ENCODE results near the gene PID1.

PID1 gene

DNA sequence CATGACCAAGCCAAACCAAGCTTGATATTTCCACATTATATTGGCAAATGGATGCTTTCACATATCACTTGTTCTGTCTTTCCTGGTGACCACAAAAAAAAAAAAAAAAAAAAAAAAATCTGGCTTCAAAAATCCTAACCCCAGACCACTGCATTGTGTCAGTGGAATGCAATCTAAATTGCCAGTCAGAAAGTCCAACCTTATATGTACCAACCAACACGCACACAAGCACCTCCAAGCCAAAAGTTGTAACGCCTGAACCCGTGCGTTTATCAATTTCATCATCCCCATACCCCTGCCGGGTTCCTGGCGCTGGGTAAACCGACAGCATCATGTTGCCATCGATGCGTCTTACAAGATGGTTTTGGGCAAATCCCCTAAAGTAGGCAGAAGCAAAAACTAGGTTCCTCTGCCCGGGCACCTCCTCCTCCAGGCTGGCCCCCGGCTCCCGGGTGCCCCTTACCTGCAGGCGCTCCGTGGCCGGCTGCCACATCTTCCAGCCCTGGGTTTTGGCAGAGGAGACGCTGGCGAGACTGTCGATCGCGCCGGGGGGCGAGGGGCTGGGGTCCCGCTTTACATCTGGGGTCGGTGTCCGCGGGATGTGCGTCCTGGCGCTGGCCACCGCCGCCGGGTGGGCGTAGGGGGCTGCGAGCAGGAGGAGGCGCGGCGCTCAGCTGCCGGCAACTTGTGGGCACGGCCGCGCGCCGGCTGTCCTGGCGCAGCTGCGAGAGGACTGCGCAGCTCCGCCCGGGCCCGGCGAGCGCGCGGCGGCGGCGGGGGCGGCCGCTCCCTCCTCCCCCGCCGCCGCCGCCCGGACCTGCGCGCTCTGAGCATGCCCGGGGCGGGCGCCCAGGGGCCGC lies at the start of gene PID1:
TSS of gene PID1 (minus strand) at position 737 of the 860 bp plus-strand sequence. CDS start at position 493, 244 bp downstream.
- Mint-ChIP-seq H3K27ac (no peak within 1 kb of the TSS), H3K4me3 (no peak within 1 kb of the TSS), H3K36me3 (ENCODE audit: low read depth) (no peaks in the 10 kb centered on the region), H3K27me3 (peaks cover 38% of the 10 kb centered on the region), H3K4me1 (ENCODE audit: low read depth) (no peaks in the 10 kb centered on the region), H3K9me3 (no peaks in the 10 kb centered on the region)

DNA sequence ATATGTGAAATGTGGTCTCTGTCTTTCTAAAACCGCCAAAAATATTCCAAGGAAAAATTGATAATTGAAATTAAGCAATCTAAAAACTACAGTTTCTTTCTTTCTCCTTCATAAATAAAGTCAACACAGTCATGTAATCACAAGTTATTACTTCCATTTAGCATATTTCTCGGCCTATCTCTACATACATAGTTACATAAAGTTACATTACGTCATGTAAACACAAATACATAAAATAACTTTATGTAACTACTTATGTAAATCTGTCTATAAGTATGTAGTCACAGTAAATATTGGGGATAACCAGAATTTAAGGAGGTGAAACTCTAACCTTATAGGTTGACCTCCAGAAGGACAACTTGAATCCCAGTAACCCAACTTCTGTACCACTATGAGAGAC lies 48.5 kb upstream of the PID1 start:
- no peaks in the 10 kb centered on the region for H3K4me1 Mint-ChIP-seq (ENCODE audit: low read depth)
- no peak overlapping the region for H3K27ac Mint-ChIP-seq
- peaks cover 11% of the 10 kb centered on the region for H3K9me3 Mint-ChIP-seq
- H3K36me3 Mint-ChIP-seq (ENCODE audit: low read depth), result no peaks in the 10 kb centered on the region
- H3K4me3 Mint-ChIP-seq, result no peak overlapping the region
- peaks cover 6% of the 10 kb centered on the region for H3K27me3 Mint-ChIP-seq

- no peak overlapping the region for H3K27ac Mint-ChIP-seq
- H3K9me3 Mint-ChIP-seq, result no peaks in the 10 kb centered on the region
- H3K4me3 Mint-ChIP-seq, result no peak overlapping the region
- no peaks in the 10 kb centered on the region for H3K4me1 Mint-ChIP-seq (ENCODE audit: low read depth)
- no peaks in the 10 kb centered on the region for H3K27me3 Mint-ChIP-seq
- H3K36me3 Mint-ChIP-seq (ENCODE audit: low read depth), result no peaks in the 10 kb centered on the region
Observed at GRCh38 chr2:229314117-229314516, 43.0 kb upstream of the PID1 start.

- Mint-ChIP-seq H3K27ac (no peak overlapping the region), H3K36me3 (ENCODE audit: low read depth) (no peaks in the 10 kb centered on the region), H3K27me3 (no peaks in the 10 kb centered on the region), H3K4me3 (no peak overlapping the region), H3K4me1 (ENCODE audit: low read depth) (no peaks in the 10 kb centered on the region), H3K9me3 (no peaks in the 10 kb centered on the region)
Observed at GRCh38 chr2:229313591-229313990, 42.5 kb upstream of the PID1 start.

DNA sequence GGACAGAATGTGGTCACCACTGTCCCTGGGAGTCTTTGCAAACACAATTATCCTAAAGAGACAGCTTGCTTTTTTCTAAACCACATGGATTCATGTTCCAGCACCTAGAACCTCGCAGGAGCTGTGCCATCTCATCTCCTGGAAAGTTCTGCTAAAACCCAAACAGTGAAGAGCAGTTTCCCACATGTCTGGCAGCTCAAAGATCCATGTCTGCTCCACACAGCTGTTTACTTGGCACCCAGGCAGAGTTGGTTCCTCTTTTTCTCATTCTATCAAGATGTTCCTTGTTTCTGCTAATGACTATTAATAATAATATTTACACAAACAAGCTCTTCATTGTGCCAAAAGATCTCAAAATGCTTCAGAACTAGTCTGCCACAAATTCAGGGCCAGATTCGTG lies 30.1 kb upstream of the PID1 start:
- Mint-ChIP-seq H3K27ac (no peak overlapping the region), H3K4me1 (ENCODE audit: low read depth) (no peaks in the 10 kb centered on the region), H3K36me3 (ENCODE audit: low read depth) (no peaks in the 10 kb centered on the region), H3K9me3 (peaks cover 5% of the 10 kb centered on the region), H3K27me3 (no peaks in the 10 kb centered on the region), H3K4me3 (no peak overlapping the region)

DNA sequence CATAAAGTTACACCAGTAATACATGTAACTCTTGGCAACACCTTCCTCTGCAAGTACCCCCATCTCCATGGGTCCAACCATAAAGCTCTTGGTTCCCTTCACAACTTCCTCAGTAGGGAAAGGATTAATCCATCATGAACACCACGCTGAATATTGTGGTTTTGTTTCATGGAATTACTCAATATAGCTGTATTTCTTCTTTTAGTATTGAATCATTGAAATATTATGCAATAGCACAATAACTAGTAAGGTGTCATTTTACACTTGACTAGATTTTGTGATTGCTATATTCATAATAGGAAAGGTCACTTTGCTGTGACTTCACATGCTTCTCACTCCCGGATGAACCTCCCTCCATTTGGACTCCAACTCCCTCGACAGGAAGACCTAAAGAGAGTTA lies 29.7 kb upstream of the PID1 start:
- Mint-ChIP-seq H3K27ac (no peak overlapping the region), H3K4me1 (ENCODE audit: low read depth) (no peaks in the 10 kb centered on the region), H3K36me3 (ENCODE audit: low read depth) (no peaks in the 10 kb centered on the region), H3K9me3 (peaks cover 5% of the 10 kb centered on the region), H3K4me3 (no peak overlapping the region), H3K27me3 (no peaks in the 10 kb centered on the region)

GRCh38 chr2:229300371-229300770 lies 29.3 kb upstream of the PID1 start:
- no peaks in the 10 kb centered on the region for H3K36me3 Mint-ChIP-seq (ENCODE audit: low read depth)
- H3K4me1 Mint-ChIP-seq (ENCODE audit: low read depth), result no peaks in the 10 kb centered on the region
- H3K27ac Mint-ChIP-seq, result no peak overlapping the region
- H3K9me3 Mint-ChIP-seq, result peaks cover 5% of the 10 kb centered on the region
- H3K27me3 Mint-ChIP-seq, result no peaks in the 10 kb centered on the region
- H3K4me3 Mint-ChIP-seq, result no peak overlapping the region

- H3K36me3 Mint-ChIP-seq (ENCODE audit: low read depth), result no peaks in the 10 kb centered on the region
- H3K4me3 Mint-ChIP-seq, result no peak overlapping the region
- no peaks in the 10 kb centered on the region for H3K9me3 Mint-ChIP-seq
- no peaks in the 10 kb centered on the region for H3K27me3 Mint-ChIP-seq
- H3K4me1 Mint-ChIP-seq (ENCODE audit: low read depth), result no peaks in the 10 kb centered on the region
- H3K27ac Mint-ChIP-seq, result no peak overlapping the region
Observed at GRCh38 chr2:229297247-229297646, 26.2 kb upstream of the PID1 start.

GRCh38 chr2:229296536-229296935 lies 25.4 kb upstream of the PID1 start:
- H3K9me3 Mint-ChIP-seq, result no peaks in the 10 kb centered on the region
- H3K27ac Mint-ChIP-seq, result no peak overlapping the region
- no peaks in the 10 kb centered on the region for H3K36me3 Mint-ChIP-seq (ENCODE audit: low read depth)
- no peak overlapping the region for H3K4me3 Mint-ChIP-seq
- H3K4me1 Mint-ChIP-seq (ENCODE audit: low read depth), result no peaks in the 10 kb centered on the region
- H3K27me3 Mint-ChIP-seq, result no peaks in the 10 kb centered on the region

GRCh38 chr2:229296016-229296415 lies 24.9 kb upstream of the PID1 start:
- Mint-ChIP-seq H3K27ac (no peak overlapping the region), H3K9me3 (no peaks in the 10 kb centered on the region), H3K27me3 (no peaks in the 10 kb centered on the region), H3K4me3 (no peak overlapping the region), H3K36me3 (ENCODE audit: low read depth) (no peaks in the 10 kb centered on the region), H3K4me1 (ENCODE audit: low read depth) (no peaks in the 10 kb centered on the region)

DNA sequence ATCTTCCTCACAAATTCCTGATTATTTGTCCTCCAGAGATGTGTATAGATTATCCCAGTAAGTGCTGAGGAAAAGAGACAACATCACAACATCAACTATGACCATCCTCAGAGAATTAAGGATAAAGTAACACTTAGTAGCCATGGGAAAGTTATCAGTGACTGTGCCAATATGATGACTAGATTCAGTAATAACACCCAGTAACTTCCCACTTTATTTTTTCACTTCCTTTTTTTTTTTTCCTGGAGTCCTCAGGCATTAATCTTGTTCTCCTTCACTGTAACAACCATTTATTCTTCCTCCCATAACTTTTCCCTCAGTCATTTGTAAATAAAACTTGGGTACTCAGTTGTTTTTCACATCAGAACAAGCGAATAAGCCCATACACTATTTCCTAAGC lies 16.7 kb upstream of the PID1 start:
- H3K27me3 Mint-ChIP-seq, result no peaks in the 10 kb centered on the region
- no peaks in the 10 kb centered on the region for H3K36me3 Mint-ChIP-seq (ENCODE audit: low read depth)
- no peaks in the 10 kb centered on the region for H3K4me1 Mint-ChIP-seq (ENCODE audit: low read depth)
- no peak overlapping the region for H3K4me3 Mint-ChIP-seq
- no peaks in the 10 kb centered on the region for H3K9me3 Mint-ChIP-seq
- H3K27ac Mint-ChIP-seq, result no peak overlapping the region

DNA sequence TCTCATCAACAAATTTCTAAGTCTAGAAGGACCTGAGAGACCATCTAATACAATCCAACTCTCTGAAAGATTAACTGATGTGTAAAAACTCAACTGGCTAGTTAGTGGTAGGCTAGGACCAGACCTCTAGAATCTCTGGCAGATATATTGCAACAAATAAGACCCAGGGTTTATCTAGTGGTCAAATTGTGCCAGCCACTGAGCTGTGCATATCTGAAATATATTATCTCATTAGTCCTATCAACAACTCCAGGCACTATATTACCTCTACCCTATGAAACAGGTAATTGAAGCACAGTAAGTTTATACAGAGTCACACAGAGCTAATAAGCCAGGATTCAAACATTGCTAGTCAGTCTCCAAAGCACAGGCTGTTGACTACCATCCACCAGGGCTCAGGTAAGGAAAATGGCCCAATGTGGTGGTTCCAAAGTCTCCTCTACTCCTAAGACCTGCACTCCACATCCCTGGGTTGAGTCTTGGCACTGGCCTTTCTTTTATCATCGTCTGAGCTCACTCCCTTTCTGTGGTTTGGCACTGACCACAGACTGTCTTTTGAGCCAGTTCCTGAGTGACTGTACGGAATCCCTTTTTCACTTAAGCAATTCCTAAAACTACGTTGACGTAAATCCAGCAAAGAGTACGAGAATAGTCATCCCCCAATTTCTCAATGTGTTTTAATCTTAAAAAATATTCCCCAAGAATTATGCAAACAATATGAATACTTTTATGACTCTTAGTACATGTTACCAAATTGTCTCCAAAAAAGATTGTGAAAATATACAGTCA lies 11.9 kb upstream of the PID1 start:
- no peaks in the 10 kb centered on the region for H3K4me1 Mint-ChIP-seq (ENCODE audit: low read depth)
- H3K9me3 Mint-ChIP-seq, result no peaks in the 10 kb centered on the region
- no peak overlapping the region for H3K27ac Mint-ChIP-seq
- H3K4me3 Mint-ChIP-seq, result no peak overlapping the region
- no peaks in the 10 kb centered on the region for H3K36me3 Mint-ChIP-seq (ENCODE audit: low read depth)
- H3K27me3 Mint-ChIP-seq, result no peaks in the 10 kb centered on the region

GRCh38 chr2:229279516-229279915 lies 8.4 kb upstream of the PID1 start:
- Mint-ChIP-seq H3K27me3 (no peaks in the 10 kb centered on the region), H3K36me3 (ENCODE audit: low read depth) (no peaks in the 10 kb centered on the region)

DNA sequence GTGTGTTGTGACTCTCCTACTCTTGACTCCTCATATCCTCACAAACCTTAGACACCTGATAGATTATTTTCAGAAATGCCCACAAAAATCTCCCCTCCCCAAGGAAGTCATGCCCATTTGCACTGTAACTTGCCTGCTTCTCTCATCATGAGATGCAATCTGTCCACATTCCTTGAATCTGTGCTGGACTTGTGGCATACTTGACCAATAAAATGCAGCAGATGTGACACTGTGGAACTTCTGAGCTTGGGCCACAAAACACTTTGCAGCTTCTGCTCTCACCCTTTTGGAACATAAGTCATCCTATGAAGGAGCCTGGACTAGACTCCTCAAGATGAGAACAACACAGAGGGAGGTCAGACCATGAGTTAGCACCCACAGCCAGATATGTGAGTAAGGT lies 4.4 kb upstream of the PID1 start:
- Mint-ChIP-seq H3K4me3 (no peak overlapping the region), H3K4me1 (ENCODE audit: low read depth) (no peaks in the 10 kb centered on the region), H3K9me3 (no peaks in the 10 kb centered on the region), H3K36me3 (ENCODE audit: low read depth) (no peaks in the 10 kb centered on the region), H3K27ac (no peak overlapping the region), H3K27me3 (peaks cover 20% of the 10 kb centered on the region)

More at GRCh38 chr2:229279516-229279915, 8.4 kb upstream of the PID1 start:
- H3K4me1 Mint-ChIP-seq (ENCODE audit: low read depth), result no peaks in the 10 kb centered on the region
- no peak overlapping the region for H3K4me3 Mint-ChIP-seq
- no peak overlapping the region for H3K27ac Mint-ChIP-seq
- H3K9me3 Mint-ChIP-seq, result no peaks in the 10 kb centered on the region

GRCh38 chr2:229273723-229274338 lies 2.7 kb upstream of the PID1 start:
- Mint-ChIP-seq H3K4me1 (ENCODE audit: low read depth) (no peaks in the 10 kb centered on the region), H3K27me3 (peaks cover 33% of the 10 kb centered on the region), H3K27ac (no peak overlapping the region), H3K36me3 (ENCODE audit: low read depth) (no peaks in the 10 kb centered on the region), H3K9me3 (no peaks in the 10 kb centered on the region), H3K4me3 (no peak overlapping the region)

All from stimulated activated naive CD8-positive, alpha-beta T cell treated with anti-CD3 and anti-CD28 coated beads, Interleukin-15, Interleukin-2, amounts not matched to agents 100 ng/mL and 50 ng/mL, for 24 hours (primary cell).